Suprapubic skin (tissue), 4 donors: ENCODE measurements around the gene INF2. TPM values are rescaled to one million over a fixed set of nuclear protein-coding genes. Genes with fewer than 3 reads are reported as not detected.
A peak's percentile ranks its signal among the peaks of the same experiment; 100 is the strongest.
"Not testable (repeated sequence)": the region's sequence is repeated elsewhere in the genome, so short reads cannot be mapped to it uniquely, and the experiment has no call there.

ENCODE experiments used
- DNase-seq, 2 donors: peaks; one replicate each; pipeline ENCODE4 v3.0.0-alpha.2; 2019; ENCODE audit warnings: low spot score in 2 of 2
- H3K27ac ChIP-seq: fragments of 200-600 bp; sonication (generic); one replicate; pipeline ENCODE4 v1.5.1; 2019
- H3K27me3 ChIP-seq: fragments of 200-600 bp; sonication (generic); one replicate; pipeline ENCODE4 v1.5.1; 2019
- H3K36me3 ChIP-seq: fragments of 200-600 bp; sonication (generic); one replicate; pipeline ENCODE4 v1.5.1; 2019
- H3K4me1 ChIP-seq: fragments of 200-600 bp; sonication (generic); one replicate; pipeline ENCODE4 v1.5.1; 2019
- H3K4me3 ChIP-seq: fragments of 200-600 bp; sonication (generic); one replicate; pipeline ENCODE4 v1.5.1; 2019; ENCODE audit warnings: mild to moderate bottlenecking
- H3K9me3 ChIP-seq: fragments of 200-600 bp; sonication (generic); one replicate; pipeline ENCODE4 v1.5.1; 2019
- EP300 ChIP-seq: sonication (generic); formaldehyde crosslinking; IDR thresholded peaks from one replicate; pipeline ENCODE4 v1.6.1; 2017; ENCODE audit warnings: antibody characterized with exemption
- POLR2A ChIP-seq, 2 donors: fragments of 450-650 bp; IDR thresholded peaks; one replicate each; pipeline ENCODE4 v1.6.1; 2017; ENCODE audit warnings: antibody characterized with exemption in 2 of 2, mild to moderate bottlenecking in 2 of 2, moderate library complexity in 2 of 2
- POLR2AphosphoS5 ChIP-seq, 3 donors: sonication (generic); formaldehyde crosslinking; IDR thresholded peaks; one replicate each; pipeline ENCODE4 v1.6.1; 2017; ENCODE audit warnings: antibody characterized with exemption in 3 of 3
- WGBS: methylation state at CpG from one replicate; pipeline ENCODE4 v1.1.5; 2018; 5-methylcytosine and 5-hydroxymethylcytosine counted together
- total RNA-seq, 4 donors: library from RNA; depleted of rRNA; stranded (reverse); fragments of >200 nt; gene quantifications; one replicate each; pipeline ENCODE4 v1.1.0, GENCODE V29; 2016
- TF ChIP-seq, protein P1 (sequence below), 2 donors: fragments of 200-600 bp in 1 of 2; fragments of 450-650 bp in 1 of 2; sonication (generic) in 1 of 2; IDR thresholded peaks; one replicate each; pipeline ENCODE4 v1.5.1; 2016 to 2019; ENCODE audit warnings: antibody characterized with exemption in 2 of 2, mild to moderate bottlenecking in 1 of 2, moderate library complexity in 1 of 2

Gene INF2
- total RNA-seq, 4 donors from 2014 or later: 52.1 to 126 (median 81.8) TPM

DNA sequence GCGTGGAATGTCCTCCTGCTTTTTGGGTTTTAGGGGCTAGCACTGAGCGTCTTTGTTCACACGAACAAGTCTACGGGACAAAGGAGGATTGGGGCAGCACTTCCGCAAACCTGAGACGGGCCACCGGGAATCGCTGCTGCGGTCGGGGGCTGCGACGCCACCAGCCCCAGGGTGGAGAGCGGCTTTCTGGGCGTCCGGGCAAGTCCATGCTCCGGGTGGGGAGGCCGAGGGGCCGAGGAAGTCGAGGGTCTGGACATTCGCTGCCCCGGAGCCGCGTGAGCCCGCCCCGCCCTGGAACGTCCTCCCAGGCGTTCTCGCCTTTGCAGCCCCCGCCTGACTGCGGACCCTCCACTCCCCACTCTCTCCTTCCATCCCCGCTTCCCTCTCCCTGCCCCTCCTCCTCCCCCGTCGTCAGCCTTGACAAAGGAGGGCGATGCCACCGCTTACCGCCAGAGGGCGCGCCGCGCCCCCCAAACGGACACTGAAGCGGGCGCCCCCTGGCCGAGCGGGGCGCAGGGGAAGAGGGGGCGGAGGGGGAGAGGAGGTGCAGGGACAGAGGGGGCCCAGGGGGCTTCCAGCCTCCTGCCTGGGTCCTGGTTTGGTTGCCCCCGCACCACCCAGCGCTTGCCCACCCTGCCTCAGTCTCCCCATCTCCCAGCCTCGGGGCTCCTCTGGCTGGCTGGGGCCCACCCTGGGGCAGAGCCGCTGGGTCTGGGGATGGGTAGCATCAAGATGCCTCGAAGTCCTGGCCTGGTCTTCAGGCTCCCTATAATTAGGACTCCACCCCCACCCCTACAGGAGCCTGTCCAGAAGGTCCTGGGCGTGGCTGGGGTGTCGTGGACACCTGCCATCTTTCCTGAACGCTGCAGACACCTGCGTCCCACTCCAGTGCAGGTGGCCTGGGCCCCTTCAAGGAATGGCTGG lies 39.1 kb upstream of the INF2 start:
- H3K27ac ChIP-seq: no peak overlapping the region
- H3K4me3 ChIP-seq: peak overlapping the region; percentile 42
- no peaks in the 10 kb centered on the region for H3K27me3 ChIP-seq
- DNase-seq: no peak
- TF ChIP-seq, protein P1, sequence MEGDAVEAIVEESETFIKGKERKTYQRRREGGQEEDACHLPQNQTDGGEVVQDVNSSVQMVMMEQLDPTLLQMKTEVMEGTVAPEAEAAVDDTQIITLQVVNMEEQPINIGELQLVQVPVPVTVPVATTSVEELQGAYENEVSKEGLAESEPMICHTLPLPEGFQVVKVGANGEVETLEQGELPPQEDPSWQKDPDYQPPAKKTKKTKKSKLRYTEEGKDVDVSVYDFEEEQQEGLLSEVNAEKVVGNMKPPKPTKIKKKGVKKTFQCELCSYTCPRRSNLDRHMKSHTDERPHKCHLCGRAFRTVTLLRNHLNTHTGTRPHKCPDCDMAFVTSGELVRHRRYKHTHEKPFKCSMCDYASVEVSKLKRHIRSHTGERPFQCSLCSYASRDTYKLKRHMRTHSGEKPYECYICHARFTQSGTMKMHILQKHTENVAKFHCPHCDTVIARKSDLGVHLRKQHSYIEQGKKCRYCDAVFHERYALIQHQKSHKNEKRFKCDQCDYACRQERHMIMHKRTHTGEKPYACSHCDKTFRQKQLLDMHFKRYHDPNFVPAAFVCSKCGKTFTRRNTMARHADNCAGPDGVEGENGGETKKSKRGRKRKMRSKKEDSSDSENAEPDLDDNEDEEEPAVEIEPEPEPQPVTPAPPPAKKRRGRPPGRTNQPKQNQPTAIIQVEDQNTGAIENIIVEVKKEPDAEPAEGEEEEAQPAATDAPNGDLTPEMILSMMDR (IDR thresholded peaks at IDR 0.05): peak; percentile 78 to 99
- TF ChIP-seq EP300: no peak
- 12% methylated on average over 18 of the region's 56 CpGs for WGBS
- H3K4me1 ChIP-seq: peaks cover 9% of the 10 kb centered on the region
- no peaks in the 10 kb centered on the region for H3K9me3 ChIP-seq
- no peaks in the 10 kb centered on the region for H3K36me3 ChIP-seq

GRCh38 chr14:104650981-104651875 lies 38.2 kb upstream of the INF2 start:
- no peaks in the 10 kb centered on the region for H3K9me3 ChIP-seq
- H3K36me3 ChIP-seq: no peaks in the 10 kb centered on the region
- no peak for DNase-seq
- H3K4me1 ChIP-seq: peaks cover 9% of the 10 kb centered on the region
- H3K27ac ChIP-seq: no peak overlapping the region
- TF ChIP-seq EP300 (no peak), POLR2A (IDR thresholded peaks at IDR 0.05) (no peak), POLR2AphosphoS5 (IDR thresholded peaks at IDR 0.05) (no peak)
- TF ChIP-seq, protein P1 (IDR thresholded peaks at IDR 0.05): no peak
- H3K4me3 ChIP-seq: no peak overlapping the region
- 89% methylated on average over 12 of the region's 24 CpGs for WGBS
- no peaks in the 10 kb centered on the region for H3K27me3 ChIP-seq

GRCh38 chr14:104651876-104652260 lies 37.5 kb upstream of the INF2 start:
- 90% methylated on average over 18 of the region's 20 CpGs for WGBS
- DNase-seq: no peak
- TF ChIP-seq POLR2A (IDR thresholded peaks at IDR 0.05) (no peak), EP300 (no peak), POLR2AphosphoS5 (IDR thresholded peaks at IDR 0.05) (no peak)
- TF ChIP-seq, protein P1 (IDR thresholded peaks at IDR 0.05): no peak

DNA sequence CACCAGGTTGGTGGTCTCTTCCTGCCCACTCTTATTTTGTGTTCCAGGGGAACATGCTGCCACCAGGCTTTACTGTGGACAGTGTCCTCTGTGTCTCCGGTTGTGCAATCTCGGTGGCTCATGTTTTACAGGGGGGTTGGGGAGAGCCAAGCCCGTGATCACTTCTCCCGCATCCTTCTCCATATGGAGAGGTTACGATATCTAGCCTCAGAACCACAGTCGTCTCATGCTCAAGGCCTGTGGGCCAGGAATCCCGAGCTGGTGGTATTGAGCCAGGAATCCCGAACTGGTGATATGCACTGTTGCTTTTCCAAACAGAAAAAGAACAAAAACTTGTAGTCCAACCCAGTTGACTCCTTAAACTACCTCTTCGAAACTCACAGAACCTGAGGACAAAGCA lies 37.0 kb upstream of the INF2 start:
- WGBS: 96% methylated on average over 8 of the region's 9 CpGs
- Histone ChIP-seq H3K4me3 (no peak overlapping the region), H3K9me3 (no peaks in the 10 kb centered on the region), H3K36me3 (no peaks in the 10 kb centered on the region), H3K4me1 (peaks cover 9% of the 10 kb centered on the region), H3K27me3 (no peaks in the 10 kb centered on the region), H3K27ac (no peak overlapping the region)
- DNase-seq: no peak
- TF ChIP-seq EP300 (no peak), POLR2AphosphoS5 (IDR thresholded peaks at IDR 0.05) (no peak), POLR2A (IDR thresholded peaks at IDR 0.05) (no peak)
- TF ChIP-seq, protein P1 (IDR thresholded peaks at IDR 0.05): no peak

More at GRCh38 chr14:104651876-104652260, 37.5 kb upstream of the INF2 start:
- Histone ChIP-seq H3K27ac (no peak overlapping the region), H3K27me3 (no peaks in the 10 kb centered on the region), H3K4me3 (no peak overlapping the region), H3K9me3 (no peaks in the 10 kb centered on the region), H3K4me1 (peaks cover 9% of the 10 kb centered on the region), H3K36me3 (no peaks in the 10 kb centered on the region)

GRCh38 chr14:104653130-104653920 lies 36.1 kb upstream of the INF2 start:
- not testable (repeated sequence) for H3K9me3 ChIP-seq, H3K4me1 ChIP-seq, H3K27me3 ChIP-seq, H3K27ac ChIP-seq, H3K4me3 ChIP-seq, H3K36me3 ChIP-seq, DNase-seq
- WGBS: 97% methylated on average over 47 of the region's 52 CpGs
